ENCODE results near the gene VEGFB.

The VEGFB gene

DNA sequence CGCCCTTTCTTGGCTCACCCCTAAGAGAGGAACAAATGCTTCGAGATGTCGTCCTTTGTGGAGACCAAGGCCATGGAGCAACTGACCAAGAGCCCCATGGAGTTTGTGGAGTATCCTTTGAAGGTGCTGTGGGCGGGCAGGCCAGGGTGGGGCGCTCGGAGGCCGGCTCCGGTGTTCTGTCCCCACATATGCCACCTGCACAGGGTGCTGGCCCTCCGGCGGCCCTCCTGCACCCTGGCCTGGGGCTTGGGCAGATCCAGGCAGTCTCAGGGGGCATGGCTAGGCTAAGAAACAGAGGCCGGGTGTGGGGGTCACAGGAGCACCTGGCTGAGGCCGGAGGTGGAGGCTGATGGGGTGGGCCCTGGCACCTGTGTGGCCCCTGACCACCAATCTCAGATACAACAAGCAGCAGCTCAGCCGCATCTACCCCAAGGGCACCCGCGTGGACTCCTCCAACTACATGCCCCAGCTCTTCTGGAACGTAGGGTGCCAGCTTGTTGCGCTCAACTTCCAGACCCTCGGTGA, 27.2 kb downstream of the VEGFB start:
- Histone ChIP-seq H3K36me3 (replicated peaks; ENCODE audit: low read depth, low read length) (peaks cover 55% of the 10 kb centered on the region), H3K9ac (ENCODE audit: low read length) (no peak overlapping the region), H3K4me2 (ENCODE audit: low read length) (no peak overlapping the region), H3K4me3 (ENCODE audit: low read length) (no peak overlapping the region), H3K4me1 (ENCODE audit: low read length) (peaks cover 19% of the 10 kb centered on the region), H3K9me3 (ENCODE audit: insufficient read depth, low read length) (no peaks in the 10 kb centered on the region), H2AFZ (ENCODE audit: low read depth, low read length) (no peak overlapping the region), H4K20me1 (ENCODE audit: insufficient read depth, low read length) (no peaks in the 10 kb centered on the region), H3K79me2 (ENCODE audit: low read length) (no peaks in the 10 kb centered on the region), H3K27ac (ENCODE audit: low read length) (no peak overlapping the region), H3K27me3 (ENCODE audit: low read depth, low read length) (no peaks in the 10 kb centered on the region)
- TF ChIP-seq EZH2phosphoT487 (IDR thresholded peaks at IDR 0.05; ENCODE audit: low read depth): no peak
- TF ChIP-seq, protein P1, sequence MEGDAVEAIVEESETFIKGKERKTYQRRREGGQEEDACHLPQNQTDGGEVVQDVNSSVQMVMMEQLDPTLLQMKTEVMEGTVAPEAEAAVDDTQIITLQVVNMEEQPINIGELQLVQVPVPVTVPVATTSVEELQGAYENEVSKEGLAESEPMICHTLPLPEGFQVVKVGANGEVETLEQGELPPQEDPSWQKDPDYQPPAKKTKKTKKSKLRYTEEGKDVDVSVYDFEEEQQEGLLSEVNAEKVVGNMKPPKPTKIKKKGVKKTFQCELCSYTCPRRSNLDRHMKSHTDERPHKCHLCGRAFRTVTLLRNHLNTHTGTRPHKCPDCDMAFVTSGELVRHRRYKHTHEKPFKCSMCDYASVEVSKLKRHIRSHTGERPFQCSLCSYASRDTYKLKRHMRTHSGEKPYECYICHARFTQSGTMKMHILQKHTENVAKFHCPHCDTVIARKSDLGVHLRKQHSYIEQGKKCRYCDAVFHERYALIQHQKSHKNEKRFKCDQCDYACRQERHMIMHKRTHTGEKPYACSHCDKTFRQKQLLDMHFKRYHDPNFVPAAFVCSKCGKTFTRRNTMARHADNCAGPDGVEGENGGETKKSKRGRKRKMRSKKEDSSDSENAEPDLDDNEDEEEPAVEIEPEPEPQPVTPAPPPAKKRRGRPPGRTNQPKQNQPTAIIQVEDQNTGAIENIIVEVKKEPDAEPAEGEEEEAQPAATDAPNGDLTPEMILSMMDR (IDR thresholded peaks at IDR 0.05; ENCODE audit: low read depth, low read length): no peak

DNA sequence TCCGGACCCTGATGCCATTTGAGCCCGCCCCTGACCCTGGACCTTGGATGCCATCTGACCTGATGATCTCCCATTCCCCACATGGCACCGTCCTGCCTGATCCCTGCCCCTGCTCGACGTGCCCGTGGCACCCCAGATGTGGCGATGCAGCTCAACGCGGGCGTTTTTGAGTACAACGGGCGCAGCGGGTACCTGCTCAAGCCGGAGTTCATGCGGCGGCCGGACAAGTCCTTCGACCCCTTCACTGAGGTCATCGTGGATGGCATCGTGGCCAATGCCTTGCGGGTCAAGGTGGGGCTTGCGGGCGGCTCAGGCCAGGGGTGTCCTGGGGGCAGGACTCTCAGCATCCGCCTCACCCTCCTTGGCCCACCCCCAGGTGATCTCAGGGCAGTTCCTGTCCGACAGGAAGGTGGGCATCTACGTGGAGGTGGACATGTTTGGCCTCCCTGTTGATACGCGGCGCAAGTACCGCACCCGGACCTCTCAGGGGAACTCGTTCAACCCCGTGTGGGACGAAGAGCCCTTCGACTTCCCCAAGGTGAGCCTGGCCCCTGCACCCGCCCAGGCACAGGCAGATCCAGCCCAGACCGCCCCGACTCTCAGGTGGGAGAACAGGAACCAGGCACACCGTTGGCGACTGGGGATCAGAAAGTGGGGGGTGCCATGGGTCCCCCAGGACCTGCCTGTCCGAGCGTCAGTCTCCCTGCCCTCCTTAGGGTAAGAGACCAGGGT, 28.1 kb downstream of the VEGFB start:
- Histone ChIP-seq H3K4me1 (ENCODE audit: low read length) (peaks cover 19% of the 10 kb centered on the region), H3K4me2 (ENCODE audit: low read length) (no peak overlapping the region), H3K36me3 (replicated peaks; ENCODE audit: low read depth, low read length) (peaks cover 54% of the 10 kb centered on the region), H3K79me2 (ENCODE audit: low read length) (no peaks in the 10 kb centered on the region), H3K27ac (ENCODE audit: low read length) (no peak overlapping the region), H2AFZ (ENCODE audit: low read depth, low read length) (no peak overlapping the region), H3K27me3 (ENCODE audit: low read depth, low read length) (no peaks in the 10 kb centered on the region), H3K9me3 (ENCODE audit: insufficient read depth, low read length) (no peaks in the 10 kb centered on the region), H3K4me3 (ENCODE audit: low read length) (no peak overlapping the region), H4K20me1 (ENCODE audit: insufficient read depth, low read length) (no peaks in the 10 kb centered on the region), H3K9ac (ENCODE audit: low read length) (no peak overlapping the region)
- TF ChIP-seq, protein P1 (IDR thresholded peaks at IDR 0.05; ENCODE audit: low read depth, low read length): no peak
- TF ChIP-seq EZH2phosphoT487 (IDR thresholded peaks at IDR 0.05; ENCODE audit: low read depth): no peak

DNA sequence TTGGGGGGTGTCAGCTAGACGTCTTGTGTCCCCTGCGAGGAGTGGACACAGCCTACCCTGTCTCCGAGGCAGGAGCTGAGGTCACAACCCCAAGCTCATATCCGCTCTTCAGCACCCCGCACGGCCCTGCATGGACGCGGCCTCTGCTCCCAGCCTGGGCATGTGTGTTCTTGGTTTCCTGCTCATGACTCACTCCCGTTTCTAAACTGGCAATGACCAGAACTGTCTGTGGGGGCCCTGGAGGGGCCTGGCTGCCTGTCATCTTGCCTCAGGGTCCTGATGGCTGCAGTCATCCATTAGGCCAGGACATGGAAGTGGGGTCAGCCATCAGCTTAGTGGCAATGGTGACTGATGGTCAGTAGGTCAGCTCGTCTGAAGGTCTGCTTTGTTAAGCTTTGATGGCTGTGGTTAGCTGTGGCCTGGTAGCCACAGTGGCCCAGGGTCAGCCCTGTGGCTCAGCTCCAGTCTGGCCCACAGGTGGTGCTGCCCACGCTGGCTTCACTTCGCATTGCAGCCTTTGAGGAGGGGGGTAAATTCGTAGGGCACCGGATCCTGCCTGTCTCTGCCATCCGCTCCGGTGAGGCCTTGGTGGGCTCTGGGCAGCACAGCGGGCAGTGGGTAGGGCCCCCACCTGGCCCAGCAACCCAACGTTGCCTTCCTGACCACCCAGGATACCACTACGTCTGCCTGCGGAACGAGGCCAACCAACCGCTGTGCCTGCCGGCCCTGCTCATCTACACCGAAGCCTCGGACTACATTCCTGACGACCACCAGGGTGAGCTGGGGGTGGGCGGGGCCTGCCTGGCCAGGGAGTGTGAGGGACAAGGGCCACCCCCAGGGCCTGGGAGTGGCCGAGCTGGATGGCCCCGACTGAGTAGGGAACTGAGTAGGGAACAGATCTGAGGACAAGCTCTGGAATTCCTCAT, 28.9 kb downstream of the VEGFB start:
- Histone ChIP-seq H3K27ac (ENCODE audit: low read length) (no peak overlapping the region), H3K9ac (ENCODE audit: low read length) (no peak overlapping the region), H3K4me1 (ENCODE audit: low read length) (peaks cover 21% of the 10 kb centered on the region), H3K9me3 (ENCODE audit: insufficient read depth, low read length) (no peaks in the 10 kb centered on the region), H3K4me2 (ENCODE audit: low read length) (no peak overlapping the region), H3K36me3 (replicated peaks; ENCODE audit: low read depth, low read length) (peaks cover 54% of the 10 kb centered on the region), H3K4me3 (ENCODE audit: low read length) (no peak overlapping the region), H2AFZ (ENCODE audit: low read depth, low read length) (no peak overlapping the region), H3K27me3 (ENCODE audit: low read depth, low read length) (no peaks in the 10 kb centered on the region), H3K79me2 (ENCODE audit: low read length) (no peaks in the 10 kb centered on the region), H4K20me1 (ENCODE audit: insufficient read depth, low read length) (no peaks in the 10 kb centered on the region)
- no peak for TF ChIP-seq EZH2phosphoT487 (IDR thresholded peaks at IDR 0.05; ENCODE audit: low read depth)
- TF ChIP-seq, protein P1 (IDR thresholded peaks at IDR 0.05; ENCODE audit: low read depth, low read length): no peak

DNA sequence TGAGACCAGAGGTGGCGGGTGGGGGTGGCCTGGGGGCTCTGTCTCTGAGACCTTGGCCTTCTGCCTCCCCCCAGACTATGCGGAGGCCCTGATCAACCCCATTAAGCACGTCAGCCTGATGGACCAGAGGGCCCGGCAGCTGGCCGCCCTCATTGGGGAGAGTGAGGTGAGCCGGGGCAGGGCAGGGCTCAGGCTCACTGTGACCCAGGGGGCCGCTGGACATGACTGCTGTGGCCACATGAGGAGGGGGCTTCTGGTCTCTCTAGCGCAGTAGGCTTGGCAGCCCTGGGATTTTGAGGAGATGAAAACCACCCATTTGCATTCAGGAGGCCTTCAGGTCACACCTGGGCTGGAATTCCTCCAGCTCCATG, 29.5 kb downstream of the VEGFB start:
- H3K27ac ChIP-seq (ENCODE audit: low read length): no peak overlapping the region
- peaks cover 48% of the 10 kb centered on the region for H3K36me3 ChIP-seq (replicated peaks; ENCODE audit: low read depth, low read length)
- no peak overlapping the region for H3K9ac ChIP-seq (ENCODE audit: low read length)
- no peaks in the 10 kb centered on the region for H4K20me1 ChIP-seq (ENCODE audit: insufficient read depth, low read length)
- H3K4me3 ChIP-seq (ENCODE audit: low read length): no peak overlapping the region
- H3K4me1 ChIP-seq (ENCODE audit: low read length): peaks cover 25% of the 10 kb centered on the region
- H3K79me2 ChIP-seq (ENCODE audit: low read length): peaks cover 4% of the 10 kb centered on the region; the same call in 1 of the 2 replicates
- no peaks in the 10 kb centered on the region for H3K9me3 ChIP-seq (ENCODE audit: insufficient read depth, low read length)
- no peak overlapping the region for H3K4me2 ChIP-seq (ENCODE audit: low read length)
- no peak for TF ChIP-seq EZH2phosphoT487 (IDR thresholded peaks at IDR 0.05; ENCODE audit: low read depth)
- TF ChIP-seq, protein P1 (IDR thresholded peaks at IDR 0.05; ENCODE audit: low read depth, low read length): no peak
- no peaks in the 10 kb centered on the region for H3K27me3 ChIP-seq (ENCODE audit: low read depth, low read length)
- H2AFZ ChIP-seq (ENCODE audit: low read depth, low read length): no peak overlapping the region
